Brain microvascular endothelial cell (primary cell): ENCODE data around the gene SNX19.

ENCODE experiments used
- DNase-seq: peaks from one replicate; pipeline ENCODE4 v3.0.0-alpha.2; 2020
- H3K27ac ChIP-seq: fragments of 250-450 bp; sonication (Bioruptor Pico); 2 replicates; pipeline ENCODE4 v1.5.1; 2020; ENCODE audit warnings: mild to moderate bottlenecking, moderate library complexity
- H3K27me3 ChIP-seq: fragments of 250-450 bp; sonication (Bioruptor Pico); replicated peaks from 2 replicates; pipeline ENCODE4 v1.5.1; 2020; ENCODE audit warnings: mild to moderate bottlenecking
- H3K36me3 ChIP-seq: fragments of 250-450 bp; sonication (Bioruptor Pico); replicated peaks from 2 replicates; pipeline ENCODE4 v1.5.1; 2020; ENCODE audit warnings: mild to moderate bottlenecking
- H3K4me3 ChIP-seq: 2 replicates; pipeline ENCODE4 v1.5.1; 2011; ENCODE audit warnings: low read depth, mild to moderate bottlenecking, control low read depth, low read length, moderate library complexity
- CTCF ChIP-seq: IDR thresholded peaks from 2 replicates; pipeline ENCODE4 v1.5.1; 2011; ENCODE audit warnings: low read depth, mild to moderate bottlenecking, moderate library complexity, low read length, control low read depth, inconsistent platforms; ENCODE audit errors: missing control alignments
- in situ Hi-C: cut with HindIII; loops from 2 replicates; pipeline ENCODE4 v1.10.0; 2017; ENCODE audit warnings: low sequenced_read_pairs, low pct_ligation_motif_present

SNX19 gene

GRCh38 chr11:130868721-130869390 is 47.4 kb downstream of the SNX19 start:
- no peaks in the 10 kb centered on the region for H3K27me3 ChIP-seq
- no peak for DNase-seq
- H3K4me3 ChIP-seq: no peak overlapping the region
- H3K36me3 ChIP-seq: no peaks in the 10 kb centered on the region
- TF ChIP-seq CTCF: no peak
- no peak overlapping the region for H3K27ac ChIP-seq
- in situ Hi-C loops: loop anchor here (10.0 kb wide), 1 partner anchor 424 kb away; the partner anchor contains the start of gene ADAMTS15

- no peak overlapping the region for H3K4me3 ChIP-seq
- TF ChIP-seq CTCF: no peak
- DNase-seq: no peak
- H3K27me3 ChIP-seq: no peaks in the 10 kb centered on the region
- in situ Hi-C loops: loop anchor here (10.0 kb wide), 1 partner anchor 423 kb away; the partner anchor contains the start of gene ADAMTS15
- no peaks in the 10 kb centered on the region for H3K36me3 ChIP-seq
- no peak overlapping the region for H3K27ac ChIP-seq
Observed at GRCh38 chr11:130868086-130868710, 48.1 kb downstream of the SNX19 start.

GRCh38 chr11:130866831-130867230 is 49.4 kb downstream of the SNX19 start:
- Histone ChIP-seq H3K4me3 (no peak overlapping the region), H3K36me3 (no peaks in the 10 kb centered on the region), H3K27me3 (no peaks in the 10 kb centered on the region), H3K27ac (no peak overlapping the region)
- TF ChIP-seq CTCF: no peak
- in situ Hi-C loops: loop anchor here (10.0 kb wide), 1 partner anchor 422 kb away; the partner anchor contains the start of gene ADAMTS15
- DNase-seq: no peak

- Histone ChIP-seq H3K4me3 (no peak overlapping the region), H3K27ac (no peak overlapping the region), H3K36me3 (no peaks in the 10 kb centered on the region), H3K27me3 (no peaks in the 10 kb centered on the region)
- TF ChIP-seq CTCF: no peak
- in situ Hi-C loops: loop anchor here (10.0 kb wide), 1 partner anchor 421 kb away; the partner anchor contains the start of gene ADAMTS15
- DNase-seq: no peak
Observed at GRCh38 chr11:130865774-130866114, 50.5 kb downstream of the SNX19 start.

- in situ Hi-C loops: loop anchor here (10.0 kb wide), 1 partner anchor 420 kb away; the partner anchor contains the start of gene ADAMTS15
- TF ChIP-seq CTCF: no peak
- DNase-seq: no peak
- Histone ChIP-seq H3K36me3 (no peaks in the 10 kb centered on the region), H3K4me3 (no peak overlapping the region), H3K27ac (no peak overlapping the region), H3K27me3 (no peaks in the 10 kb centered on the region)
Observed at GRCh38 chr11:130865091-130865773, 51.0 kb downstream of the SNX19 start.
